ENCODE data around the gene IL9R. TPM values are rescaled to one million over a fixed set of nuclear protein-coding genes. Genes with fewer than 3 reads are reported as not detected.
A peak's percentile ranks its signal among the peaks of the same experiment; 100 is the strongest.

IL9R gene
- total and polyA plus RNA-seq, 9 of the 15 experiments (the other 6 are each of a cell fraction or from before 2014, with no cell fraction given): 0.58 to 2.7 (median 1.6) TPM

DNA sequence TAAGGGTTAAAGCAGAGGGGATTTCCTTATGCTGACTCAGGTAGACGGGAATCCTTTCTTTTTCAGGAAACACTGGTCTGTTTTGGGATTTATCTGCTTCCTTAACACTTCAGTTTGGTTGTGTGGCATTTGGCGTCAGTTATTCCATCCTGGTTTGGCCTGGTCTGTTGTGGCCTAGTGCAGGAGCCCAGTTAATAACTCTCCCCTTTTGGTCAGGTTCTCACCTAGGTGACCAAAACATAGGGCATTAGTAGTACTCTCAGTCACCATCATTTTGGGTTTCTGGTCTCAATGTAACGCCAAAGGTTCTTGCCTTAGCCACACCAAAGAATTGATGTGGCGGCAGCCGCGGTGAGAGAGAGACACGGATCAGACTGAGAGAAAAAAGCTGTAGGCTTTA, 39.7 kb upstream of the IL9R start (continued):
- no peak for TF ChIP-seq ZNF707 (CRISPR knock-in tag; conservative IDR thresholded peaks at IDR 0.05)
- TF ChIP-seq ZNF263 (CRISPR knock-in tag; IDR thresholded peaks at IDR 0.05; ENCODE audit: borderline replicate concordance): no peak
- peak; percentile 56; the same call in 1 of the 2 replicates for TF ChIP-seq PTTG1 (tag; IDR thresholded peaks at IDR 0.05; ENCODE audit: low read depth)
- no peak for TF ChIP-seq BDP1 (IDR thresholded peaks at IDR 0.05; ENCODE audit: insufficient read depth, insufficient read length)
- peak; percentile 49; the same call in 1 of the 2 replicates for TF ChIP-seq PTRF (tag; IDR thresholded peaks at IDR 0.05)

- H3K27ac ChIP-seq (ENCODE audit: extremely low read depth, low read depth, low read length): peak overlapping the region; percentile 74
- BruUV-seq (replicated peaks): no TSS peak
- ChIA-PET POLR2A (no interaction called here), CTCF (ENCODE audit: low intra/inter-chr PET ratio) (no interaction called here)
- peaks cover 0 to 26% of the 10 kb centered on the region in 2 experiments; a peak in 4 of 5 replicates for H3K4me1 ChIP-seq (replicated peaks in 1 of 2; ENCODE audit: control insufficient read depth in 2 of 2, insufficient read depth in 2 of 2, low read length in 2 of 2)
- H3K9me1 ChIP-seq (ENCODE audit: control insufficient read depth, insufficient read depth, low read length): no peaks in the 10 kb centered on the region
- intact Hi-C loops (cut with micrococcal nuclease): no loop called here
- peak overlapping the region; percentile 90 for H2AFZ ChIP-seq (ENCODE audit: low read depth, low read length)
- H3K9ac ChIP-seq (ENCODE audit: insufficient read depth in 1 of 2, low read depth in 2 of 2, low read length in 2 of 2): peak overlapping the region in 1 of 2 experiments; percentile 53; a peak in 2 of 4 replicates
- H3K27me3 ChIP-seq (ENCODE audit: control insufficient read depth in 2 of 2, insufficient read depth in 2 of 2, low read length in 2 of 2): no peaks in the 10 kb centered on the region
- H3K4me3 ChIP-seq: no peak overlapping the region
- H3K36me3 ChIP-seq (ENCODE audit: control insufficient read depth, insufficient read depth, low read length): no peaks in the 10 kb centered on the region
- DNase-seq (ENCODE audit: extremely low read depth in 1 of 4, low spot score in 3 of 4) (no peak), ATAC-seq (peak; percentile 49), FAIRE-seq (peak; percentile 29)
- peak overlapping the region; percentile 62 for H3K4me2 ChIP-seq (ENCODE audit: insufficient read depth, low read length)
- 53% methylated on average over 5 of the region's 5 CpGs for WGBS (ENCODE audit: insufficient coverage, low coverage, missing lambda C conversion rate)
- H4K20me1 ChIP-seq (replicated peaks; ENCODE audit: control insufficient read depth, insufficient read depth, low read length): no peaks in the 10 kb centered on the region
- no peaks in the 10 kb centered on the region for H3K79me2 ChIP-seq (ENCODE audit: control insufficient read depth, insufficient read depth, low read length)
- peaks cover 2% of the 10 kb centered on the region; the same call in 1 of the 2 replicates for H3K9me3 ChIP-seq (replicated peaks; ENCODE audit: control insufficient read depth, insufficient read depth, low read depth, low read length)
- in situ Hi-C loops (cut with MboI): no loop called here
- TF ChIP-seq BRD9 (IDR thresholded peaks at IDR 0.05; ENCODE audit: low read depth, partially characterized antibody): peak; percentile 15
- TF ChIP-seq POLR2H (tag; IDR thresholded peaks at IDR 0.05; ENCODE audit: low read depth): 0 out of 2 replicates have a peak, but pooled peaks have one; percentile 42
- TF ChIP-seq MGA (IDR thresholded peaks at IDR 0.05): peak; percentile 31
Measured at GRCh38 chrX:155959018-155959587, 38.4 kb upstream of the IL9R start.
